GM18909 (cell line): ENCODE data around the gene FRA10AC1.

Experiments
- ATAC-seq: cut with Tn5 transposase; IDR thresholded peaks from one replicate; pipeline ENCODE4 v1.9.1; 2021; ENCODE audit warnings: mild to moderate bottlenecking; ENCODE audit not compliant: unreplicated experiment, poor library complexity

The FRA10AC1 gene

DNA sequence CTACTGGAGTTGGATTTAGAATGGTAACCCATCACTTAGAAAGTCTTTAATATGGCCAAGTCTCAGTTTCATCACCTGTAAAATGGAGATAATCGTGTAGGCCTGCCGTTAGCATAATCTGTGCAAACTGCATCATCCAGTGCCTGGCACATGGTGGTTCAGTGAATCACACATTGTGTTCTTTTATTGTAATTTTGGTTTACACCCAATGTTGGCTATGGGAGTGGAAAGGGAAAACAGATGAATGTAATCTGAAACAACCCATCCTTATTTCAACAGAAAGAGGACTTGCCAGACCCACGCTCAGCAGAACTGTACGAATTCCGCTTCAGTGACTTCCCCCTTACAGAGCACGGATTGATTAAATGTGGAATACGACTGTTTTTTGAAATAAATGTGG, 62.6 kb downstream of the FRA10AC1 start:
- ATAC-seq, result no peak

DNA sequence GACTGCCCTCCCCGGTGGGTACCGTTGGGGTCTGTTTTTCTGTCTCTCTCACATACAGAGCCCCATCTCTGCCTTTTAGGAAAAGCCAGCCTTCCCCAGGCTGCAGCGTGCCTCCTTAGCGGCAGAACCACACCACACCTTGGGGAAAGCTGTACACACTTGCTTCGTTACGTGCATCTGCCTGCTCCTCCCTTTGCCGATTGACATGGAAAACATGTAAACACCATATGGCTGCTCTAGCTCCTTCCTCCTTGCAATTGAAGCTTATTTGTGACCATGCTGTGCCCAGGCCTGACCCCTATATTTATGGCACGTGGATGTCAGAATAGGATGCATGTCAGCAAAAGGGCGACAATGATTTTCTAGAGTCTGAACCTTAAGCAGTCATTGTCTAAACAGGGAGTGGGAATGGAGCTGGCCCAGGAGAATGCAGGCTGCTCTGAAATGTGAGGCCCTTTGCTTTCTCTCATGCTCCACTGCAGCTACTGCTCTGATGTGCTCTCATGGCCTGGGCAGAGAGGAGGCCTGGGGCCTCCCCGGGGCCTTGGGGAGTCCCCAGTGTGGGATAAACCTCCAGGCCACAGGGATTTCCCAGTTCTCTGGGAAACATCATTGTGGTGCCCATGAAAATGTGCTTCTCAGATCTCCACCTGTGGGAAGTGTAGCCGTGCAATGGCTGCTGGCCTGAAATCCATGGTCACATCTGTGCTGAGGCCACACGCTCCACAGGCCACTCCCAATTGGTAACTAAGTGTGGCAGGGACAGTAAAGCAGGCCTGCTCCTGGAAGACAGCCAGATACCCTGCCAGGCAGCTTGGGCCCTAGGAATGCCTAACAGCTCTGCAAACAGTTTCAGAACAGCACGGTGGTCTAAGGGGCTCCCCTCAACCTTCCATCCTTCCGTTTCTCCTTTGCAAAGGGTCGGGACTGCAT, 71.5 kb downstream of the FRA10AC1 start:
- no peak for ATAC-seq

DNA sequence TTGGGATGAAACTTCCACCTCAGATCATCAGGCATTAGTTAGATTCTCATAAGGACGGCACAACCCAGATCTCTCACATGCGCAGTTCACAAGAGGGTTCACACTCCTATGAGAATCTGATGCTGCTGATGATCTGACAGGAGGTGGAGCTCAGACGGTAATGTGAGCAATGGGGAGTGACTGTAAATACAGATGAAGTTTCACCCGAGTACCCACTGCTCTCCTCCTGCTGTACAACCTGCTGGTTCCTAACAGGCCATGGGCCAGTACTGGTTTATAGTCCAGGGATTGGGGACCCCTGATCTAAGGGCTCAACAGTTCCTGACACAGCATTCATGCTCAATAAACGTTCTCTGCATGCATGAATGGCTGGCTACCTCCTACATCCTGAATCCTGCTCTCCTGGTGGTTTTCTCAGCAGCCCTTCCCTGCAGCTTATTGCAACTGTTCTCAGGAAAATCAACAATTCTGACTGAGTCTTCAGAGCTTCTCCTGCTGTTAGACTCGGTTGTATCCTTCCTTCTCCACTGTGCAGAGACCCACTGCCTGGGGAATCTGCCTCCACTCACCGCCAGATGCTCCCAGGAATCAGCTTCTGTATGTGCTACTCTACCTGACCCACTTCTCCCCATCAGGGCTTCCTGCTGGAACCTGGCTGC, 72.6 kb downstream of the FRA10AC1 start:
- ATAC-seq, result no peak

DNA sequence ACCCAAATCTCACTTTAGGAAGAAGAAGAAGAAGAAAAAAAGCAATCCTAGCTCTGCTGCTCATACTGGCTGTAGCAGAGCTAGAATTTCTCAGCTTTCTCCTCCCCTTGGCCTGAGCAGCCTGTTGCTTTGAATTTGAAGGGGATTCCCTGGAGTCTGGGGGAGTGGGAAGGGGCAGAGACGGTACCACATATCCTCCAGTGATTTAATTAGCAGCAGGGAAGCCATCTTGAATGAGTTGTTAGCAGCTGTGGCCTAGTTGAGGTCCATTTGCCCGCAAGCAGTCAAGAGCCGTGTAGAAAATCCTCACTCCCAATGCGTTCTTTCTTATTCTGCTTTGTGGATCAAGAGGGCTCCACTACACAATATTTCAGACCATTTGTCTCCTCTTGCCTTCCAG, 73.5 kb downstream of the FRA10AC1 start:
- ATAC-seq, result no peak

DNA sequence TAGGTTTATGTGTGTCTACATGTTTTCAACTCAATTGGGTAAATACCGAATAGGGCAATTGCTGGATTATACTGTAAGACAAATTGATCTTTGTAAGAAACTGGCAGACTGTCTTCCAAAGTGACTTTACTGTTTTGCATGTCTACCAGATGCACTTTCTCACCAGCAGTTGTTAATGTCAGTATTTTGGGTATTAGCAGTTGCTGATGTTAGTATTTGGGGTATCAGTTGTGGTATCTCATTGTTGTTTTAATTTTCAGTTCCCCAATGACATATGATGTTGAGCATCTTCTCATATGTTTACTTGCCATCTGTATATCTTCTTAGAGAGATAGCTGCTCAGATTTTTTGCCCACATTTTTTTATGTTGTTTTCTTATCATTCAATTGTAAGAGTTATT, 79.5 kb downstream of the FRA10AC1 start:
- ATAC-seq, result no peak

DNA sequence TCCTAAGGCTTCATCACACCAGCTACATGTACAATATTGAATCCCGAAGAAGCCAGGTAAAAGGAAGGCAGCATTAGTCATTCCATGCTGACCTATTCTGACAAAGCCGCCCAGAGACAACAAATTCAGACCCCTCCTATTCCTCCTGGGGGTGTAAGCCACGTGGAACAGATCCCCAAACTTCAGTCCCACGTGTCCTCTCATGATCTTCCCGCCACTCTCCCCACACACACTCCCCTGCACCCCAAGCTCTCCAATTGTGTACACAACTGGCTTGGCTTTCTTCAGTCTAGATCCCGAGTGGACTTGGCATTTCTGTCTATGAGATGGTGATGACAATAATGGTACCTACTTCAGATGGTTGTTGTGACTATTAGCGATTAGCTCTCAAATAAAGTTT, 81.5 kb downstream of the FRA10AC1 start:
- no peak for ATAC-seq
